DMS153 treated with DMSO at 0.1 percent for 48 hours (cell line): ENCODE results near the gene ZNF385C.

Experiments used
- DNase-seq: peaks from one replicate; lab custom pipeline; 2025; ENCODE audit not compliant: unreplicated experiment; lab: John Stamatoyannopoulos, UW

Gene ZNF385C

GRCh38 chr17:42053731-42054500, 44.4 kb downstream of the ZNF385C start:
- no peak for DNase-seq

- no peak for DNase-seq
Measured at GRCh38 chr17:42052346-42052877, 45.9 kb downstream of the ZNF385C start.

- no peak for DNase-seq
Measured at GRCh38 chr17:42051645-42052044, 46.6 kb downstream of the ZNF385C start.

GRCh38 chr17:42051013-42051400, 47.3 kb downstream of the ZNF385C start:
- no peak for DNase-seq

- peak; percentile 5 for DNase-seq
Measured at GRCh38 chr17:42050393-42051012, 47.8 kb downstream of the ZNF385C start, which contains the start of gene C17orf113. Gene C17orf113, minus strand, starts transcription at chr17:42050601. Its CDS starts 7,225 bp downstream, at chr17:42043376.

- DNase-seq: no peak
Measured at GRCh38 chr17:42049834-42050392, 48.4 kb downstream of the ZNF385C start.

- DNase-seq: no peak
Measured at GRCh38 chr17:42047343-42047742, 50.9 kb downstream of the ZNF385C start.

GRCh38 chr17:42045719-42046118, 52.6 kb downstream of the ZNF385C start:
- no peak for DNase-seq

- no peak for DNase-seq
Measured at GRCh38 chr17:42042598-42043319, 55.5 kb downstream of the ZNF385C start.

GRCh38 chr17:42041619-42042018, 56.7 kb downstream of the ZNF385C start:
- DNase-seq: no peak

- DNase-seq: no peak
Measured at GRCh38 chr17:42040818-42041217, 57.5 kb downstream of the ZNF385C start.

GRCh38 chr17:42039794-42040763, 58.2 kb downstream of the ZNF385C start:
- DNase-seq: no peak

GRCh38 chr17:42038221-42038973, 59.9 kb downstream of the ZNF385C start:
- no peak for DNase-seq

- DNase-seq: no peak
Measured at GRCh38 chr17:42034059-42034458, 64.2 kb downstream of the ZNF385C start.

- no peak for DNase-seq
Measured at GRCh38 chr17:42031584-42031983, 66.7 kb downstream of the ZNF385C start.

GRCh38 chr17:42028791-42029127, 69.5 kb downstream of the ZNF385C start:
- DNase-seq: no peak

GRCh38 chr17:42027961-42028790, 70.1 kb downstream of the ZNF385C start:
- DNase-seq: no peak

GRCh38 chr17:42027590-42027889, 70.7 kb downstream of the ZNF385C start:
- no peak for DNase-seq
